B cell (primary cell): ENCODE results near the gene FOLR1. TPM values are rescaled to one million over a fixed set of nuclear protein-coding genes. Genes with fewer than 3 reads are reported as not detected.

Source experiments
- ATAC-seq: fragments of 200-7000 bp; cut with Tn5 transposase; one replicate; pipeline ENCODE4 v1.10.0; 2021; ENCODE audit warnings: low read depth, mild to moderate bottlenecking, moderate number of reproducible peaks, moderate library complexity
- CTCF ChIA-PET: fragments of 350-600 bp; sonication (Branson Sonifier 250); formaldehyde crosslinking; loops from one replicate; lab custom pipeline; 2021; ENCODE audit warnings: antibody characterized with exemption, inconsistent platforms; lab: Charles Lee
- POLR2A ChIA-PET: fragments of 350-600 bp; sonication (Branson Sonifier 250); formaldehyde crosslinking; loops from one replicate; lab custom pipeline; 2021; ENCODE audit warnings: antibody characterized with exemption; lab: Charles Lee
- DNase-seq: peaks from one replicate; pipeline ENCODE4 v3.0.0; 2013
- H2AFZ ChIP-seq: 2 replicates; pipeline ENCODE4 v1.6.1; 2012; ENCODE audit warnings: mild to moderate bottlenecking, low read depth, low read length; ENCODE audit not compliant: insufficient read depth, poor library complexity, severe bottlenecking
- H3K27ac ChIP-seq, 2 donors: 1 replicate in 1 of 2; 2 replicates in 1 of 2; pipeline ENCODE4 v1.5.1; 2012 to 2013; ENCODE audit warnings: low read length in 2 of 2, mild to moderate bottlenecking in 2 of 2, moderate library complexity in 1 of 2
- H3K27me3 ChIP-seq, 4 experiments: fragments of 200-600 bp in 1 of 4; sonication (generic) in 1 of 4; replicated peaks in 1 of 4; 1 replicate in 2 of 4; 2 replicates in 2 of 4; pipeline versions ENCODE4 v1.6.1 to v1.7.0; 2013 to 2016; ENCODE audit warnings: low read length in 3 of 4, mild to moderate bottlenecking in 2 of 4, mixed read lengths in 1 of 4, moderate library complexity in 1 of 4; ENCODE audit not compliant: insufficient read depth in 4 of 4, control insufficient read depth in 3 of 4; ENCODE audit errors: control extremely low read depth in 1 of 4
- H3K36me3 ChIP-seq, 2 experiments: replicated peaks in 1 of 2; 1 replicate in 1 of 2; 2 replicates in 1 of 2; pipeline versions ENCODE4 v1.6.1 to v1.7.1; 2013; ENCODE audit warnings: low read length in 1 of 2; ENCODE audit not compliant: insufficient read depth in 2 of 2, control insufficient read depth in 1 of 2; ENCODE audit errors: control extremely low read depth in 1 of 2, extremely low read depth in 1 of 2
- H3K4me1 ChIP-seq, 2 donors: fragments of 200-600 bp in 1 of 2; sonication (generic) in 1 of 2; 1 replicate in 1 of 2; 2 replicates in 1 of 2; pipeline versions ENCODE4 v1.5.1 to v1.6.1; 2013 to 2017; ENCODE audit warnings: low read length in 2 of 2; ENCODE audit not compliant: control insufficient read depth in 2 of 2, insufficient read depth in 2 of 2
- H3K4me2 ChIP-seq: replicated peaks from 2 replicates; pipeline ENCODE3; 2012; ENCODE audit warnings: mild to moderate bottlenecking, low read depth, low read length; ENCODE audit not compliant: poor library complexity, severe bottlenecking
- H3K4me3 ChIP-seq, 5 experiments: fragments of 200-600 bp in 1 of 5; sonication (generic) in 1 of 5; 1 replicate in 3 of 5; 2 replicates in 2 of 5; pipeline versions ENCODE4 v1.5.1 to v1.7.0; 2011 to 2016; ENCODE audit warnings: low read length in 4 of 5, mild to moderate bottlenecking in 4 of 5, low read depth in 2 of 5, control low read depth in 1 of 5, moderate library complexity in 1 of 5; ENCODE audit not compliant: insufficient read depth in 1 of 5; ENCODE audit errors: control extremely low read depth in 1 of 5, extremely low read depth in 1 of 5
- H3K79me2 ChIP-seq: fragments of 200-600 bp; sonication (generic); one replicate; pipeline ENCODE4 v1.6.0; 2016; ENCODE audit warnings: low read length; ENCODE audit not compliant: control insufficient read depth, insufficient read depth
- H3K9ac ChIP-seq: fragments of 200-600 bp; sonication (generic); 2 replicates; pipeline ENCODE4 v1.6.1; 2017; ENCODE audit warnings: mild to moderate bottlenecking, low read length, moderate library complexity
- H3K9me3 ChIP-seq, 3 donors: one replicate each; pipeline versions ENCODE4 v1.6.1 to v1.7.1; 2013; ENCODE audit warnings: low read length in 2 of 3; ENCODE audit not compliant: control insufficient read depth in 2 of 3, insufficient read depth in 1 of 3; ENCODE audit errors: control extremely low read depth in 1 of 3
- H4K20me1 ChIP-seq: 2 replicates; pipeline ENCODE4 v1.6.0; 2012; ENCODE audit warnings: mild to moderate bottlenecking, low read length; ENCODE audit not compliant: insufficient read depth, control insufficient read depth, poor library complexity, severe bottlenecking
- H3K27ac Mint-ChIP-seq: one replicate; pipeline ENCODE4 v1.8.0; 2021; ENCODE audit warnings: mixed read lengths
- H3K27me3 Mint-ChIP-seq: one replicate; pipeline ENCODE4 v1.8.0; 2021; ENCODE audit warnings: mixed read lengths
- H3K4me1 Mint-ChIP-seq: one replicate; pipeline ENCODE4 v1.8.0; 2021; ENCODE audit warnings: mixed read lengths
- H3K4me3 Mint-ChIP-seq: one replicate; pipeline ENCODE4 v1.8.0; 2021; ENCODE audit warnings: mixed read lengths
- H3K9me3 Mint-ChIP-seq: one replicate; pipeline ENCODE4 v1.8.0; 2022; ENCODE audit warnings: mixed read lengths; ENCODE audit not compliant: insufficient read depth
- EZH2 ChIP-seq: IDR thresholded peaks from 2 replicates; pipeline ENCODE4 v1.6.1; 2012; ENCODE audit warnings: borderline replicate concordance, low read depth, mild to moderate bottlenecking, moderate library complexity, low read length; ENCODE audit not compliant: insufficient read depth, poor library complexity, severe bottlenecking
- WGBS: methylation state at CpG from one replicate; pipeline ENCODE4 v1.1.5; 2013; ENCODE audit warnings: missing lambda C conversion rate; ENCODE audit not compliant: insufficient coverage; 5-methylcytosine and 5-hydroxymethylcytosine counted together
- intact Hi-C: fragments of 100-400 bp; cut with micrococcal nuclease; formaldehyde crosslinking; loops from one replicate; pipeline ENCODE4 v1.10.0; 2022
- polyA plus RNA-seq: library from polyadenylated mRNA; depleted of rRNA; stranded (reverse); fragments of >200 nt; gene quantifications from 2 replicates; pipeline ENCODE4 v1.2.3, GENCODE V29; 2012
- total RNA-seq, 2 donors: library from RNA; stranded (reverse); fragments of 120-200 nt in 1 of 2; gene quantifications; 1 replicate in 1 of 2; 2 replicates in 1 of 2; pipeline versions ENCODE4 v1.2.3 to v1.2.4, GENCODE V29; 2013 to 2022
- TF ChIP-seq, protein P1 (sequence below): fragments of 200-600 bp; IDR thresholded peaks from one replicate; pipeline ENCODE4 v1.8.0; 2022; ENCODE audit warnings: antibody characterized with exemption, mild to moderate bottlenecking

FOLR1 gene
- total and polyA plus RNA-seq, 2 donors (not counting 1 experiment from before 2014, with no cell fraction given): not detected

DNA sequence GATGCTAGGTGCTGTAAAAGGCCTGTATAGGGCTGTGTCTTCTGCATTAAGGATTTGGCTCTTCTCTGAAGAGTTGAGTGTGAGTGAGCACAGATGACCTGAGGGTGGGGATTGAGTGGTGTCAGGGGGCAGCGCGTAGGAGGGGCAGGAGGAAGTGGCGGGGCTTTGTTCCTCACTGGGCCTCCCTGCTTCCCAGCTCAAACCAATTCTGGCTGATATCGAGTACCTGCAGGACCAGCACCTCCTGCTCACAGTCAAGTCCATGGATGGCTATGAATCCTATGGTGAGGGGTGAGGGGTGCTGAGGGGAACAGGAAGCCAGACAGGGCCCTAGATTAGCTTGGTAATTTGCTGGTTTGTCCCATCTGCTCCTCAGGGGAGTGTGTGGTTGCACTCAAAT is 43.0 kb downstream of the FOLR1 start:
- Mint-ChIP-seq H3K27ac (peak overlapping the region; percentile 73), H3K4me3 (no peak overlapping the region), H3K27me3 (peaks cover 4% of the 10 kb centered on the region), H3K4me1 (peaks cover 19% of the 10 kb centered on the region), H3K9me3 (no peaks in the 10 kb centered on the region)
- Histone ChIP-seq H3K79me2 (no peaks in the 10 kb centered on the region), H3K4me2 (peak overlapping the region; percentile 38), H3K27me3 (peaks cover 0 to 5% (median 2%) of the 10 kb centered on the region in 4 experiments), H3K36me3 (peaks cover 0 to 80% of the 10 kb centered on the region in 2 experiments), H3K4me3 (no peak overlapping the region), H2AFZ (no peak overlapping the region), H4K20me1 (peaks cover 7% of the 10 kb centered on the region), H3K9ac (no peak overlapping the region), H3K9me3 (no peaks in the 10 kb centered on the region), H3K4me1 (peaks cover 16 to 23% of the 10 kb centered on the region in 2 donors), H3K27ac (no peak overlapping the region)
- no peak for DNase-seq
- intact Hi-C loops: no loop called here
- ChIA-PET CTCF (interaction anchor here (1.3 to 2.6 kb wide), 3 partner anchors 19 to 210 kb away, joined by 3 to 7 read pairs (median 3); partner anchors contain the start of gene FOLR2), POLR2A (interaction anchor here (0.6 to 1.0 kb wide), 2 partner anchors 12 to 122 kb away, joined by 3 to 4 read pairs; partner anchors contain the start of gene ANAPC15)
- 100% methylated on average over 3 of the region's 4 CpGs for WGBS
- TF ChIP-seq, protein P1, sequence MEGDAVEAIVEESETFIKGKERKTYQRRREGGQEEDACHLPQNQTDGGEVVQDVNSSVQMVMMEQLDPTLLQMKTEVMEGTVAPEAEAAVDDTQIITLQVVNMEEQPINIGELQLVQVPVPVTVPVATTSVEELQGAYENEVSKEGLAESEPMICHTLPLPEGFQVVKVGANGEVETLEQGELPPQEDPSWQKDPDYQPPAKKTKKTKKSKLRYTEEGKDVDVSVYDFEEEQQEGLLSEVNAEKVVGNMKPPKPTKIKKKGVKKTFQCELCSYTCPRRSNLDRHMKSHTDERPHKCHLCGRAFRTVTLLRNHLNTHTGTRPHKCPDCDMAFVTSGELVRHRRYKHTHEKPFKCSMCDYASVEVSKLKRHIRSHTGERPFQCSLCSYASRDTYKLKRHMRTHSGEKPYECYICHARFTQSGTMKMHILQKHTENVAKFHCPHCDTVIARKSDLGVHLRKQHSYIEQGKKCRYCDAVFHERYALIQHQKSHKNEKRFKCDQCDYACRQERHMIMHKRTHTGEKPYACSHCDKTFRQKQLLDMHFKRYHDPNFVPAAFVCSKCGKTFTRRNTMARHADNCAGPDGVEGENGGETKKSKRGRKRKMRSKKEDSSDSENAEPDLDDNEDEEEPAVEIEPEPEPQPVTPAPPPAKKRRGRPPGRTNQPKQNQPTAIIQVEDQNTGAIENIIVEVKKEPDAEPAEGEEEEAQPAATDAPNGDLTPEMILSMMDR: no peak
- no peak for TF ChIP-seq EZH2
- ATAC-seq: no peak

DNA sequence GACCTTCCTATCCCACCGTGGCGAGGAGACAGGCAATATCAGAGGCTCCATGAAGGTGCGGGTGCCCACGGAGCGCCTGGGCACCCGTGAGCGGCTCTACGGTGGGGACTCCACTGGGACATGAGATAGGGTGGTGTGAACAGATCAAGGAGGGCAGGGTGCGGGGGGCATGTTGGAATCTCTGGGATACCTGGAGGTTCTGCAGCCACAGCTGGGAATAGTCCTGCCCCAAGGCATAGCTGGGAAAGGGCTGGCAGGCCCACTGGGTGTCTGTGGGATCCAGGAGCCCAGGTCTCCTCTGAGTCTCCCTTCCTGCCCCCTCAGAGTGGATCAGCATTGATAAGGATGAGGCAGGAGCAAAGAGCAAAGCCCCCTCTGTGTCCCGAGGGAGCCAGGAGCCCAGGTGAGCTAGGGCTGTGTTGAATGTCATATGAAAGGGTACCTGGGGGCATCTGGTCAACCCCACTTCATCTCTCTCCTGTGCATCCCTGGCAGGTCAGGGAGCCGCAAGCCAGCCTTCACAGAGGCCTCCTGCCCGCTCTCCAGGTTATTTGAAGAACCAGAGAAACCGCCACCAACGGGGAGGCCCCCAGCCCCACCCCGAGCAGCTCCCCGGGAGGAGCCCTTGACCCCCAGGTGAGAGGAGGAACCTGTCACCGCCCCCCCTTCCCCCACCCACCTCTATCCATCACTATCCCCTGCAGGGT is 43.6 kb downstream of the FOLR1 start:
- Mint-ChIP-seq H3K4me3 (no peak overlapping the region), H3K4me1 (peaks cover 23% of the 10 kb centered on the region), H3K9me3 (no peaks in the 10 kb centered on the region), H3K27me3 (peaks cover 8% of the 10 kb centered on the region), H3K27ac (no peak overlapping the region)
- ChIA-PET CTCF (interaction anchor here (0.8 to 2.6 kb wide), 8 partner anchors 14 to 210 kb away, joined by 3 to 9 read pairs (median 4); partner anchors contain the start of gene FOLR2), POLR2A (interaction anchor here (0.6 to 1.0 kb wide), 2 partner anchors 12 to 123 kb away, joined by 3 read pairs; partner anchors contain the start of gene ANAPC15)
- WGBS: 98% methylated on average over 11 of the region's 17 CpGs
- Histone ChIP-seq H3K9ac (no peak overlapping the region), H3K4me2 (no peak overlapping the region), H3K4me3 (no peak overlapping the region), H3K79me2 (no peaks in the 10 kb centered on the region), H3K4me1 (peaks cover 22 to 28% of the 10 kb centered on the region in 2 donors), H3K36me3 (peaks cover 0 to 74% of the 10 kb centered on the region in 2 experiments), H3K27ac (no peak overlapping the region), H2AFZ (no peak overlapping the region), H3K27me3 (peaks cover 0 to 11% (median 5%) of the 10 kb centered on the region in 4 experiments), H4K20me1 (peaks cover 7% of the 10 kb centered on the region), H3K9me3 (no peaks in the 10 kb centered on the region)
- TF ChIP-seq, protein P1: no peak
- TF ChIP-seq EZH2: no peak
- intact Hi-C loops: no loop called here
- peak; percentile 2 for DNase-seq
- no peak for ATAC-seq
